GM12878 (cell line): ENCODE results near the gene NMNAT3. TPM values are rescaled to one million over a fixed set of nuclear protein-coding genes. Genes with fewer than 3 reads are reported as not detected.

Source experiments
- ATAC-seq: fragments of 200-7000 bp; cut with Tn5 transposase; 3 replicates; pipeline ENCODE4 v1.9.1; 2020; ENCODE audit warnings: mild to moderate bottlenecking, moderate library complexity
- BruUV-seq: library from RNA; stranded (reverse); fragments of 400-500 nt; replicated peaks from 2 replicates; lab custom pipeline; 2021; lab: Mats Ljungman, UMichigan
- CTCF ChIA-PET: fragments of 300-600 bp; sonication (Branson Sonifier 250); formaldehyde crosslinking; extraction: SDS; loops from one replicate; lab custom pipeline; 2021; ENCODE audit warnings: inconsistent platforms; lab: Yijun Ruan, JAX
- POLR2A ChIA-PET: fragments of 350-600 bp; formaldehyde crosslinking; extraction: SDS; loops from one replicate; lab custom pipeline; 2021; ENCODE audit warnings: inconsistent platforms; lab: Charles Lee
- RAD21 ChIA-PET: fragments of 300-600 bp; sonication (Branson Sonifier 250); formaldehyde crosslinking; loops from one replicate; lab custom pipeline; 2023; ENCODE audit warnings: antibody characterized with exemption; ENCODE audit not compliant: unreplicated experiment; lab: Charles Lee
- SMC1A ChIA-PET: fragments of 300-600 bp; sonication (Branson Sonifier 250); formaldehyde crosslinking; loops from one replicate; lab custom pipeline; 2023; ENCODE audit not compliant: unreplicated experiment, uncharacterized antibody; lab: Charles Lee
- DNase-seq: peaks from one replicate; pipeline ENCODE4 v3.0.0-alpha.2; 2011; ENCODE audit warnings: low read depth, low spot score
- FAIRE-seq: peaks from 3 replicates; lab custom pipeline; 2011; peaks lifted over from hg19 to GRCh38; lab: Jason Lieb, UNC
- H2AFZ ChIP-seq: 2 replicates; pipeline ENCODE4 v1.6.0; 2011; ENCODE audit warnings: low read depth, low read length, control low read depth; ENCODE audit not compliant: control insufficient read depth
- H3K27ac ChIP-seq: 2 replicates; pipeline ENCODE4 v1.5.1; 2011; ENCODE audit warnings: control low read depth; ENCODE audit not compliant: control insufficient read depth, insufficient read depth
- H3K27me3 ChIP-seq, 2 experiments: replicated peaks in 1 of 2; 2 replicates each; pipeline versions ENCODE4 v1.6.0 to v1.6.1; 2011; ENCODE audit warnings: low read length in 1 of 2; ENCODE audit not compliant: control insufficient read depth in 2 of 2, insufficient read depth in 2 of 2
- H3K36me3 ChIP-seq, 2 experiments: 2 replicates each; pipeline ENCODE4 v1.5.1; 2011; ENCODE audit warnings: low read length in 1 of 2; ENCODE audit not compliant: control insufficient read depth in 2 of 2, insufficient read depth in 2 of 2
- H3K4me1 ChIP-seq: 2 replicates; pipeline ENCODE4 v1.6.1; 2011; ENCODE audit warnings: mild to moderate bottlenecking, low read length, moderate library complexity, mixed read lengths; ENCODE audit not compliant: control insufficient read depth, insufficient read depth
- H3K4me2 ChIP-seq: 2 replicates; pipeline ENCODE4 v1.6.0; 2011; ENCODE audit warnings: control low read depth; ENCODE audit not compliant: control insufficient read depth, insufficient read depth
- H3K4me3 ChIP-seq: fragments of 200-600 bp; sonication (generic); 2 replicates; pipeline ENCODE4 v1.5.1; 2016
- H3K79me2 ChIP-seq: 2 replicates; pipeline ENCODE4 v1.6.0; 2011; ENCODE audit warnings: low read length; ENCODE audit not compliant: control insufficient read depth, insufficient read depth
- H3K9ac ChIP-seq: 2 replicates; pipeline ENCODE4 v1.8.0; 2011; ENCODE audit warnings: low read length, control low read depth, mixed read lengths; ENCODE audit not compliant: control insufficient read depth, insufficient read depth
- H3K9me3 ChIP-seq: replicated peaks from 3 replicates; pipeline ENCODE4 v1.5.1; 2011; ENCODE audit warnings: mild to moderate bottlenecking, low read length; ENCODE audit not compliant: control insufficient read depth, insufficient read depth
- H4K20me1 ChIP-seq: 2 replicates; pipeline ENCODE4 v1.6.0; 2011; ENCODE audit not compliant: control insufficient read depth, insufficient read depth
- HDAC6 ChIP-seq: fragments of 200-600 bp; sonication (generic); IDR thresholded peaks from one replicate; pipeline ENCODE4 v1.8.0; 2017; ENCODE audit warnings: antibody characterized with exemption; ENCODE audit not compliant: unreplicated experiment
- HDGF ChIP-seq: fragments of 450-650 bp; IDR thresholded peaks from 2 replicates; pipeline ENCODE4 v1.6.1; 2016; ENCODE audit warnings: antibody characterized with exemption
- IKZF2 ChIP-seq, 2 experiments: fragments of 450-650 bp; IDR thresholded peaks; 2 replicates each; pipeline ENCODE4 v1.6.1; 2017; ENCODE audit warnings: mild to moderate bottlenecking in 2 of 2, moderate library complexity in 2 of 2
- NFXL1 ChIP-seq: fragments of 450-650 bp; IDR thresholded peaks from 2 replicates; pipeline ENCODE4 v1.6.1; 2017; ENCODE audit warnings: antibody characterized with exemption, mild to moderate bottlenecking, borderline replicate concordance
- PAX5 ChIP-seq: IDR thresholded peaks from 2 replicates; pipeline ENCODE4 v1.6.1; 2011; ENCODE audit warnings: low read depth, low read length, borderline replicate concordance
- POLR2A ChIP-seq: IDR thresholded peaks from 2 replicates; pipeline ENCODE4 v1.6.1; 2011; ENCODE audit warnings: low read depth, mild to moderate bottlenecking, low read length
- RCOR1 ChIP-seq: conservative IDR thresholded peaks from 2 replicates; pipeline ENCODE4 v1.6.1; 2012; ENCODE audit warnings: low read depth, low read length, improper control_type of control experiment
- RUNX3 ChIP-seq: IDR thresholded peaks from 2 replicates; pipeline ENCODE4 v1.6.1; 2012; ENCODE audit warnings: low read length, inconsistent platforms
- SP1 ChIP-seq: IDR thresholded peaks from one replicate; pipeline ENCODE4 v1.6.1; 2011; ENCODE audit warnings: low read depth, low read length
- SREBF2 ChIP-seq: IDR thresholded peaks from 2 replicates; pipeline ENCODE4 v1.6.1; 2012; ENCODE audit warnings: mild to moderate bottlenecking, low read length
- in situ Hi-C: fragments of 300-500 bp; cut with MboI; formaldehyde crosslinking; loops from 9 replicates; pipeline ENCODE4 v1.14.3; 2018; ENCODE audit warnings: mixed read lengths
- intact Hi-C: fragments of 100-400 bp; cut with micrococcal nuclease; formaldehyde crosslinking; loops from one replicate; pipeline ENCODE4 v1.14.2; 2022; ENCODE audit not compliant: unreplicated experiment
- polyA plus RNA-seq, 11 experiments: library from polyadenylated mRNA; depleted of rRNA in 4 of 11; unstranded in 6 of 11; stranded (reverse) in 5 of 11; fragments of >200 nt; fragmentation: Nextera tagmentation in 4 of 11; fragmentation: Illumina TruSeq in 1 of 11; extraction: Ambion mirVana in 4 of 11; extraction: Trizol in 1 of 11; gene quantifications; 1 replicate in 1 of 11; 2 replicates in 10 of 11; pipeline versions ENCODE4 v1.2.1 to v1.2.3, GENCODE V29; 2011 to 2016; ENCODE audit warnings: inconsistent platforms in 2 of 11, missing spikeins in 2 of 11, low read depth in 1 of 11
- total RNA-seq, 4 experiments: library from RNA; depleted of rRNA in 3 of 4; stranded (reverse); fragments of >200 nt in 3 of 4; fragmentation: Illumina TruSeq in 1 of 4; extraction: Trizol in 1 of 4; gene quantifications; 2 replicates each; pipeline versions ENCODE4 v1.2.1 to v1.2.3, GENCODE V29; 2013 to 2021
- TF ChIP-seq, protein P1 (sequence below): fragments of 450-650 bp; IDR thresholded peaks from 2 replicates; pipeline ENCODE4 v1.6.1; 2017; ENCODE audit warnings: mild to moderate bottlenecking, moderate library complexity
- TF ChIP-seq, protein P2 (sequence below): fragments of 450-650 bp; IDR thresholded peaks from 2 replicates; pipeline ENCODE4 v1.6.1; 2016; ENCODE audit warnings: mild to moderate bottlenecking

NMNAT3 gene
- total and polyA plus RNA-seq, 10 of the 15 experiments (the other 5 are each of a cell fraction or from before 2014, with no cell fraction given) = under 0.01 to 0.92 (median 0.08) TPM; not detected in 4

DNA sequence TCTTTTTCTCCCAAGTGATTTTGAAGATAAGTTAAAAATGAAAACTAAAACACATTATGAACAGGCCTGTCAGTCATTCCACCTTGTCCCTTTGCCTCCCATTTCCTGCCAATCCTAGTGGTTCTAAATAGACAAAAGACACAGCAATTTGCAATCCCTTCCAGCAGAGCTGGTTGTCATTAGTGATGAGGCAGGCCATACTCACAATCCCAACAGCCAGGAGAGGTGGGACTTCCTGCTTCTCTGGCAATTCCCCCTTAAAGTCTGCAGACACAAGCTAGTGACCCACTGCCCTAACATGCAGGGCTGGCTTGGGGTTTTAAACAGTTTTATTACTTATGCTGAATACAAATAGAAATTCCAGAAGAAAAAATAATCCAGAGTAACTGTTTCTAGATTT, 99.9 kb downstream of the NMNAT3 start:
- no TSS peak for BruUV-seq
- ChIA-PET CTCF (no interaction called here), SMC1A (no interaction called here), RAD21 (no interaction called here), POLR2A (no interaction called here)
- in situ Hi-C loops (no loop called here), intact Hi-C loops (no loop called here)
- no peak for TF ChIP-seq NFXL1
- no peak for TF ChIP-seq HDAC6
- no peak for TF ChIP-seq RCOR1
- no peak for TF ChIP-seq IKZF2 (IDR thresholded peaks at IDR 0.05)
- no peak for TF ChIP-seq POLR2A
- no peak for TF ChIP-seq HDGF
- TF ChIP-seq SP1 = no peak
- TF ChIP-seq, protein P1, sequence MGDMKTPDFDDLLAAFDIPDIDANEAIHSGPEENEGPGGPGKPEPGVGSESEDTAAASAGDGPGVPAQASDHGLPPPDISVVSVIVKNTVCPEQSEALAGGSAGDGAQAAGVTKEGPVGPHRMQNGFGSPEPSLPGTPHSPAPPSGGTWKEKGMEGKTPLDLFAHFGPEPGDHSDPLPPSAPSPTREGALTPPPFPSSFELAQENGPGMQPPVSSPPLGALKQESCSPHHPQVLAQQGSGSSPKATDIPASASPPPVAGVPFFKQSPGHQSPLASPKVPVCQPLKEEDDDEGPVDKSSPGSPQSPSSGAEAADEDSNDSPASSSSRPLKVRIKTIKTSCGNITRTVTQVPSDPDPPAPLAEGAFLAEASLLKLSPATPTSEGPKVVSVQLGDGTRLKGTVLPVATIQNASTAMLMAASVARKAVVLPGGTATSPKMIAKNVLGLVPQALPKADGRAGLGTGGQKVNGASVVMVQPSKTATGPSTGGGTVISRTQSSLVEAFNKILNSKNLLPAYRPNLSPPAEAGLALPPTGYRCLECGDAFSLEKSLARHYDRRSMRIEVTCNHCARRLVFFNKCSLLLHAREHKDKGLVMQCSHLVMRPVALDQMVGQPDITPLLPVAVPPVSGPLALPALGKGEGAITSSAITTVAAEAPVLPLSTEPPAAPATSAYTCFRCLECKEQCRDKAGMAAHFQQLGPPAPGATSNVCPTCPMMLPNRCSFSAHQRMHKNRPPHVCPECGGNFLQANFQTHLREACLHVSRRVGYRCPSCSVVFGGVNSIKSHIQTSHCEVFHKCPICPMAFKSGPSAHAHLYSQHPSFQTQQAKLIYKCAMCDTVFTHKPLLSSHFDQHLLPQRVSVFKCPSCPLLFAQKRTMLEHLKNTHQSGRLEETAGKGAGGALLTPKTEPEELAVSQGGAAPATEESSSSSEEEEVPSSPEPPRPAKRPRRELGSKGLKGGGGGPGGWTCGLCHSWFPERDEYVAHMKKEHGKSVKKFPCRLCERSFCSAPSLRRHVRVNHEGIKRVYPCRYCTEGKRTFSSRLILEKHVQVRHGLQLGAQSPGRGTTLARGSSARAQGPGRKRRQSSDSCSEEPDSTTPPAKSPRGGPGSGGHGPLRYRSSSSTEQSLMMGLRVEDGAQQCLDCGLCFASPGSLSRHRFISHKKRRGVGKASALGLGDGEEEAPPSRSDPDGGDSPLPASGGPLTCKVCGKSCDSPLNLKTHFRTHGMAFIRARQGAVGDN = no peak
- TF ChIP-seq, protein P2, sequence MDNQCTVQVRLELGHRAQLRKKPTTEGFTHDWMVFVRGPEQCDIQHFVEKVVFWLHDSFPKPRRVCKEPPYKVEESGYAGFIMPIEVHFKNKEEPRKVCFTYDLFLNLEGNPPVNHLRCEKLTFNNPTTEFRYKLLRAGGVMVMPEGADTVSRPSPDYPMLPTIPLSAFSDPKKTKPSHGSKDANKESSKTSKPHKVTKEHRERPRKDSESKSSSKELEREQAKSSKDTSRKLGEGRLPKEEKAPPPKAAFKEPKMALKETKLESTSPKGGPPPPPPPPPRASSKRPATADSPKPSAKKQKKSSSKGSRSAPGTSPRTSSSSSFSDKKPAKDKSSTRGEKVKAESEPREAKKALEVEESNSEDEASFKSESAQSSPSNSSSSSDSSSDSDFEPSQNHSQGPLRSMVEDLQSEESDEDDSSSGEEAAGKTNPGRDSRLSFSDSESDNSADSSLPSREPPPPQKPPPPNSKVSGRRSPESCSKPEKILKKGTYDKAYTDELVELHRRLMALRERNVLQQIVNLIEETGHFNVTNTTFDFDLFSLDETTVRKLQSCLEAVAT = no peak
- no peak for TF ChIP-seq SREBF2
- no peak for TF ChIP-seq RUNX3
- TF ChIP-seq PAX5 = no peak
- no peaks in the 10 kb centered on the region for H3K27me3 ChIP-seq
- no peak overlapping the region for H3K9ac ChIP-seq
- H3K79me2 ChIP-seq = no peaks in the 10 kb centered on the region
- H4K20me1 ChIP-seq = no peaks in the 10 kb centered on the region
- no peak overlapping the region for H3K4me3 ChIP-seq
- FAIRE-seq = no peak
- no peak overlapping the region for H2AFZ ChIP-seq
- DNase-seq = no peak
- no peaks in the 10 kb centered on the region for H3K36me3 ChIP-seq
- H3K27ac ChIP-seq = no peak overlapping the region
- H3K4me2 ChIP-seq = no peak overlapping the region
- no peaks in the 10 kb centered on the region for H3K4me1 ChIP-seq
- no peak for ATAC-seq
- H3K9me3 ChIP-seq = no peaks in the 10 kb centered on the region
